ENCODE results near the gene SLC35B1.
"Not testable (repeated sequence)": the region's sequence is repeated elsewhere in the genome, so short reads cannot be mapped to it uniquely, and the experiment has no call there.

Gene SLC35B1

DNA sequence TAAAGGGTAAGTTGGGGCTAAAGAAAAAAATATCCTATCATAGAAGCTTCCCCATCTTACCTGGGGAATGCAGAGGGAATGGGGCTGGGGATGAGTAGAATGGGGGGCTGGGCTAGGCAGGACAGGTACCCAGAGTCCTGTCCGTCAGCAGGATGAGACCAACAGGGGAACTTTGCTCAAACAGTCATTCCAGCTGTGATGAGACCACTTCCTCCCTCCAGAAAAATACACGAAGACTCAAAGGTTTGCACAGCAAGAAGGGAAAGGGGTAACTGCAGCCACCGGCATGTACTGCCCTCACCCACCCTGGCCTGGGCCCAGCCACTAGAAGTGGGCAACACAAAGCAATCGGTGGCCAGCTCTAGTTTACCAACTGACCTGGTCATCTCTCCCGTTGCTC lies 20.7 kb upstream of the SLC35B1 start:
- no peak for TF ChIP-seq EZH2phosphoT487 (IDR thresholded peaks at IDR 0.05; ENCODE audit: low read depth)
- TF ChIP-seq CTCF (IDR thresholded peaks at IDR 0.05; ENCODE audit: low read depth, low read length), result no peak
- Histone ChIP-seq H3K4me3 (ENCODE audit: low read length) (no peak overlapping the region), H4K20me1 (ENCODE audit: insufficient read depth, low read length) (0 out of 2 replicates have a peak, but pooled peaks cover 4% of the 10 kb centered on the region), H3K36me3 (replicated peaks; ENCODE audit: low read depth, low read length) (peaks cover 7% of the 10 kb centered on the region), H3K4me1 (ENCODE audit: low read length) (peaks cover 8% of the 10 kb centered on the region), H3K9ac (ENCODE audit: low read length) (no peak overlapping the region), H3K79me2 (ENCODE audit: low read length) (no peaks in the 10 kb centered on the region), H3K9me3 (ENCODE audit: insufficient read depth, low read length) (no peaks in the 10 kb centered on the region), H3K4me2 (ENCODE audit: low read length) (no peak overlapping the region), H3K27me3 (ENCODE audit: low read depth, low read length) (no peaks in the 10 kb centered on the region), H2AFZ (ENCODE audit: low read depth, low read length) (no peak overlapping the region), H3K27ac (ENCODE audit: low read length) (no peak overlapping the region)

DNA sequence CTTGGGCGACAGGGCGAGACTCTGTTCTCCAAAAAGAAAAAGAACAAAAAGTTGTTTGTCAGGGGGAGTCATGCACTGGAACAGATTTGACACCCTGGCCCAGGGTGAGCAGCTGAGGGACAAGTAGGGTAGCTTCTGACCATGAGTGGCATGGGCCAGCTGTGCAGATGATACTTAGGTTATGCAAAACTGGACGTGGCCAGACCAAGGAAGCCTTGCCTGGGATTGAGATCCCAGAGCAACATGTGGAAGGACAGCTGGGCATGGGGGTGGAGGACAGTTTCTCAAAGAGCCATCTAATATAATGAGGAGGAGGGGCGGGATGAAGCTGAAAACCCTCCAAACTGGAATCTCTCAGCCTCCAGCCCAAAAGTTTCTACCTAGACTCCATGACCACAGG lies 19.6 kb upstream of the SLC35B1 start:
- no peak overlapping the region for H3K4me2 ChIP-seq (ENCODE audit: low read length)
- 0 out of 2 replicates have a peak, but pooled peaks cover 4% of the 10 kb centered on the region for H4K20me1 ChIP-seq (ENCODE audit: insufficient read depth, low read length)
- TF ChIP-seq EZH2phosphoT487 (IDR thresholded peaks at IDR 0.05; ENCODE audit: low read depth), result no peak
- no peak for TF ChIP-seq CTCF (IDR thresholded peaks at IDR 0.05; ENCODE audit: low read depth, low read length)
- H3K4me1 ChIP-seq (ENCODE audit: low read length), result peaks cover 7% of the 10 kb centered on the region
- H3K79me2 ChIP-seq (ENCODE audit: low read length), result no peaks in the 10 kb centered on the region
- H3K4me3 ChIP-seq (ENCODE audit: low read length), result no peak overlapping the region
- peaks cover 7% of the 10 kb centered on the region for H3K36me3 ChIP-seq (replicated peaks; ENCODE audit: low read depth, low read length)
- no peak overlapping the region for H3K9ac ChIP-seq (ENCODE audit: low read length)
- H3K27me3 ChIP-seq (ENCODE audit: low read depth, low read length), result no peaks in the 10 kb centered on the region
- no peak overlapping the region for H3K27ac ChIP-seq (ENCODE audit: low read length)
- H3K9me3 ChIP-seq (ENCODE audit: insufficient read depth, low read length), result no peaks in the 10 kb centered on the region
- no peak overlapping the region for H2AFZ ChIP-seq (ENCODE audit: low read depth, low read length)

- TF ChIP-seq CTCF (IDR thresholded peaks at IDR 0.05; ENCODE audit: low read depth, low read length), result no peak
- no peak for TF ChIP-seq EZH2phosphoT487 (IDR thresholded peaks at IDR 0.05; ENCODE audit: low read depth)
- no peak overlapping the region for H2AFZ ChIP-seq (ENCODE audit: low read depth, low read length)
- H3K27me3 ChIP-seq (ENCODE audit: low read depth, low read length), result no peaks in the 10 kb centered on the region
- no peak overlapping the region for H3K9ac ChIP-seq (ENCODE audit: low read length)
- no peak overlapping the region for H3K4me3 ChIP-seq (ENCODE audit: low read length)
- H3K79me2 ChIP-seq (ENCODE audit: low read length), result no peaks in the 10 kb centered on the region
- H3K9me3 ChIP-seq (ENCODE audit: insufficient read depth, low read length), result no peaks in the 10 kb centered on the region
- no peak overlapping the region for H3K4me2 ChIP-seq (ENCODE audit: low read length)
- no peaks in the 10 kb centered on the region for H3K4me1 ChIP-seq (ENCODE audit: low read length)
- H3K36me3 ChIP-seq (replicated peaks; ENCODE audit: low read depth, low read length), result peaks cover 7% of the 10 kb centered on the region
- H4K20me1 ChIP-seq (ENCODE audit: insufficient read depth, low read length), result 0 out of 2 replicates have a peak, but pooled peaks cover 4% of the 10 kb centered on the region
- H3K27ac ChIP-seq (ENCODE audit: low read length), result no peak overlapping the region
Measured at GRCh38 chr17:49725452-49726130, 17.8 kb upstream of the SLC35B1 start.

- H4K20me1 ChIP-seq (ENCODE audit: insufficient read depth, low read length); H3K4me2 ChIP-seq (ENCODE audit: low read length): not testable (repeated sequence)
Measured at GRCh38 chr17:49724552-49724951, 16.8 kb upstream of the SLC35B1 start.

More at GRCh38 chr17:49724552-49724951, 16.8 kb upstream of the SLC35B1 start:
- not testable (repeated sequence) for H3K27ac ChIP-seq (ENCODE audit: low read length); H3K9me3 ChIP-seq (ENCODE audit: insufficient read depth, low read length); H3K4me3 ChIP-seq (ENCODE audit: low read length); H3K27me3 ChIP-seq (ENCODE audit: low read depth, low read length); H3K79me2 ChIP-seq (ENCODE audit: low read length); H3K4me1 ChIP-seq (ENCODE audit: low read length); H2AFZ ChIP-seq (ENCODE audit: low read depth, low read length); H3K36me3 ChIP-seq (replicated peaks; ENCODE audit: low read depth, low read length); H3K9ac ChIP-seq (ENCODE audit: low read length)
